Aorta (tissue), 5 donors: Measurements from ENCODE around the gene HMOX2. TPM values are rescaled to one million over a fixed set of nuclear protein-coding genes. Genes with fewer than 3 reads are reported as not detected.
A peak's percentile ranks its signal among the peaks of the same experiment; 100 is the strongest.

Experiments used
- ATAC-seq: fragments of 200-7000 bp; cut with Tn5 transposase; one replicate; pipeline ENCODE4 v1.9.1; 2022; ENCODE audit warnings: moderate library complexity; ENCODE audit not compliant: low FRiP score
- DNase-seq, 2 donors: peaks; one replicate each; pipeline ENCODE4 v3.0.0-alpha.2; 2020
- H3K27ac ChIP-seq, 2 donors: one replicate each; pipeline ENCODE4 v1.5.1; 2013; ENCODE audit warnings: low read length in 2 of 2, mild to moderate bottlenecking in 2 of 2, moderate library complexity in 2 of 2, control low read depth in 1 of 2, inconsistent platforms in 1 of 2, low read depth in 1 of 2
- H3K27me3 ChIP-seq, 2 donors: one replicate each; pipeline ENCODE4 v1.6.1; 2013; ENCODE audit warnings: control low read depth in 1 of 2, low read length in 1 of 2, mild to moderate bottlenecking in 1 of 2, moderate library complexity in 1 of 2; ENCODE audit not compliant: insufficient read depth in 2 of 2, control insufficient read depth in 1 of 2
- H3K36me3 ChIP-seq, 2 donors: one replicate each; pipeline ENCODE4 v1.6.1; 2013; ENCODE audit warnings: control low read depth in 1 of 2, low read length in 1 of 2, mild to moderate bottlenecking in 1 of 2; ENCODE audit not compliant: insufficient read depth in 2 of 2, control insufficient read depth in 1 of 2
- H3K4me1 ChIP-seq, 2 donors: one replicate each; pipeline ENCODE4 v1.6.1; 2013; ENCODE audit warnings: low read length in 2 of 2, control low read depth in 1 of 2, mild to moderate bottlenecking in 1 of 2, moderate library complexity in 1 of 2; ENCODE audit not compliant: insufficient read depth in 2 of 2, control insufficient read depth in 1 of 2
- H3K4me3 ChIP-seq, 2 donors: one replicate each; pipeline ENCODE4 v1.5.1; 2013; ENCODE audit warnings: low read length in 2 of 2, control low read depth in 1 of 2, mild to moderate bottlenecking in 1 of 2
- H3K9me3 ChIP-seq: one replicate; pipeline ENCODE4 v1.6.1; 2013; ENCODE audit warnings: mild to moderate bottlenecking, low read length; ENCODE audit not compliant: control insufficient read depth
- WGBS, 2 donors: extraction: QIAGEN DNeasy Blood & Tissue Kit; methylation state at CpG; one replicate each; pipeline ENCODE4 v1.1.7; 2013; 5-methylcytosine and 5-hydroxymethylcytosine counted together
- intact Hi-C, 2 donors: fragments of 100-400 bp; cut with DNase I; formaldehyde crosslinking; loops; one replicate each; pipeline versions ENCODE4 v1.14.2 to v1.15.0; 2022
- polyA plus RNA-seq, 2 donors: library from polyadenylated mRNA; stranded (reverse); fragments of 200-250 nt; gene quantifications; one replicate each; pipeline ENCODE4 v1.2.3, GENCODE V29; 2013
- total RNA-seq, 2 donors: library from RNA; stranded (reverse); fragmentation: NEBNext Ultra II Directional; extraction: Animal tissue kit (Norgen Biotek cat#: 25700); gene quantifications; one replicate each; pipeline ENCODE4 v1.2.1, GENCODE V29; 2021
- donor health status: healthy with polysubstance abuse.
- donor health status: Bipolar disorder and iron deficiency.
- donor health status: DM: no; HTN: no; CAD: no.
- donor health status: DM: no; HTN: no; CAD: no.
- donor health status: DM: yes; HTN: yes; CAD: no.

HMOX2 gene
- total and polyA plus RNA-seq, 4 donors: 24.3 to 33.6 (median 26.8) TPM

DNA sequence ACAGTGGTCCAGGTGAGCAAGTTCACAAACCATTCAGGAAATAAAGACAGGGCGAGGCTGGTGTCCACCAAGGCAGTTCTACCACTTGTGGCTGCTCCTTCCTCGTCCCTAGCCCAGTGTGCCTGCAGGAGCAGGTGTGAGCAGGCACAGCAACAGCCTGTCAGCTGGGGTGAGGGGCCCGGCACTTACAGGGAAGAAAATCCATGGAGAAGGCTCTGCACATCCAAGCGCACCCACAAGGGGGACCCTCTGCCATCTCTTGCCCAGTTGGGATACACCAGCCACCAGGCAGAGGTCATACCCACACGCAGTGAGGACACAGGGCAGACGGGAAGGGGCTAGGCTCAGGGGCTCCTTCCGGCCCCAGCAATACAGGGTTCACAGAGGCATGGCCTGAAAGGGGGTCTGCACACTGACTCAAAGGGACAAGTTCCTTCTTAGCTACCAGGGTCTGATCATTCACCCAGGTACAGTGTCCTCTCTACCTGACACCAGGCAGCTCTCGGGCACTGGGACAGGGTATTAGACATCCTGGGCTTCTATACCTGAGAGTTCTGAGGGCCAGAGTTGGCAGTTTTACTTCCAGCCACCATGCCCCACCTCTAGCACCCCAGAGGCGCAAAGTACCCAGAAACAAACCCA is 35.4 kb downstream of the HMOX2 start:
- ATAC-seq: no peak
- H3K27me3 ChIP-seq: no peaks in the 10 kb centered on the region
- no peaks in the 10 kb centered on the region for H3K9me3 ChIP-seq
- H3K27ac ChIP-seq: no peak overlapping the region
- peaks cover 0 to 4% of the 10 kb centered on the region in 2 donors for H3K36me3 ChIP-seq
- no peaks in the 10 kb centered on the region for H3K4me1 ChIP-seq
- 60 to 65% methylated on average over 9 of the region's 9 CpGs for WGBS, 2 donors
- DNase-seq: peak; percentile 51 to 77
- intact Hi-C loops: no loop called here
- H3K4me3 ChIP-seq: no peak overlapping the region

DNA sequence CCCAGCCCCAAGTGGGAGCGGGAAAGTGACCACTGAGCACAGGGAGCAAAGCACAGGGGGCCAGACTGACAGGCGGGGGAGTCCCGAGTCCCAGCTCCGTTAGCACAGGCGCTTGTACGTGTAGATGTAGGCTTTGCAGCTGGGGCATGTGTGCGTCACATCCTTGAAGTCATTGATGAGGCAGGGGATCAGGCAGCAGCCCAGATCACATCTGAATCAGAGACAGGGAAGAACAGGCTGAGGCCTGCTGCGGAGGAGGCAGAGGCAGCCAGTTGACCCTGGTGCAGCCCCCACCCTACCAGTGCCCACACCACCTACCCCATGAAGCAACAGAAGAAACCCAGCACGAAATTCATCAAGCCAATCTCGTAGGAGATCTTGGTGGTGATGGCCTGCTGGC is 36.3 kb downstream of the HMOX2 start:
- H3K4me1 ChIP-seq: no peaks in the 10 kb centered on the region
- H3K27ac ChIP-seq: no peak overlapping the region
- no peaks in the 10 kb centered on the region for H3K9me3 ChIP-seq
- ATAC-seq (no peak), DNase-seq (peak; percentile 29 to 59)
- H3K4me3 ChIP-seq: no peak overlapping the region
- no peaks in the 10 kb centered on the region for H3K27me3 ChIP-seq
- H3K36me3 ChIP-seq: peaks cover 0 to 4% of the 10 kb centered on the region in 2 donors
- intact Hi-C loops: no loop called here
- WGBS, 2 donors: 88 to 91% methylated on average over 10 of the region's 10 CpGs

DNA sequence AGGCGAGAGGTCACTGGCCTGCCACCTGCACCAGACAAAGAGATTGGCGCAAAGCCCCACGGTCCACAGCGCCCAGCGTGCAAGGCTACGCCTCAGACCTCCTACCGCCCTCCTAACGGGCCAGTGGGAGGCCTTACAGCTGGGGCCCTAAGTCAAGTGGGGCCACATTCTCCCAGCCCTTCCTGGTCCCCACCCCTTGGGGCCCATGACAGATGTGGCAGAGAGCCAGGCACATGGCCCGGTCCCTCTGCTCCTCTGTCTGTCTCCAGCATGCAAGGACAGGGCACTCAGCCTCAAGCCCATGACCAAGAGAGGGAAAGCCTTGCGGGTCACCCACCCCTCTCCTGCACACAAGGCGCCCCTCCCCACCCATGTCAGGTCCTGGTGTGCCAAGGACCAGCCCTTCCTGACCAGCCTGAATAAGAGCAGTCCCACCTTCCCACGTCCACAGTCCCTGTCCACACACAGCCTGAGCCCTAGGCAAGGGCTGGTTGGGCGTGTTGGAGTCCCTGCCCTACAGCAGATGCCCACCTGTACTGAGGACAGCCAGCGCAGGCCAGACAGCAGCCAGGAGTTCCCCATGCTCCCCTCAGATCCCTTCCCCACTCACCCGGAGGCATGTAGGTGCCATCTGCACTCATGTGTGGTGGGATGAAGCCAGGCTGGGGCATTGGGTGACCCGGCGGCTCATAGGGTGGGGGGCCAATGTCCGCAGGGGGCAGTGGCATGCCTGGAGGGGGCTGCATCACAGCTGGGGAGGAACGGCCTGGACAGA is 37.1 kb downstream of the HMOX2 start:
- Histone ChIP-seq H3K27me3 (no peaks in the 10 kb centered on the region), H3K4me3 (no peak overlapping the region), H3K36me3 (peaks cover 0 to 3% of the 10 kb centered on the region in 2 donors), H3K4me1 (no peaks in the 10 kb centered on the region), H3K27ac (no peak overlapping the region), H3K9me3 (no peaks in the 10 kb centered on the region)
- 79 to 86% methylated on average over 19 of the region's 19 CpGs for WGBS, 2 donors
- ATAC-seq: no peak
- intact Hi-C loops: no loop called here
- DNase-seq: peak in 1 of 2 donors; percentile 44

DNA sequence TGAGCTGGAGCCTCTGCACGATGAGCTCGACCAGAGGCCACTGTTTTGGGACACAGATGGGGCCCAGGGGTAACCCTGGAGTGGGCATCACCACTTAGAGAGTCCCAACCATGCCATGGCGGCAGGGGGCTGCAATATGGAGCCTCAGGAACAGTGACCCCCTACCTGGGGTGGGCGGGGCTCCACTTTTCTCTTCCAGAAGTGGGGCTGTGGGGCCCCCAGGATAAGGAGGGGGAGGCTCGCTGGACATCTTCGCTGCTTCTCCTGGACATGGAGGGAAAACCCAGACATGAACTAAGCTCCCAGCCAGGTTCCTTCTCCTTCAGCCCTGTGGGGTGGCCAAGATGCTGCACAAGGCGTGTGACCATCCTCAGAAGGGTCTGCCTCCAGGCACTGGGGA is 37.7 kb downstream of the HMOX2 start:
- intact Hi-C loops: no loop called here
- Histone ChIP-seq H3K4me1 (no peaks in the 10 kb centered on the region), H3K4me3 (no peak overlapping the region), H3K27ac (no peak overlapping the region), H3K9me3 (no peaks in the 10 kb centered on the region), H3K36me3 (peaks cover 0 to 3% of the 10 kb centered on the region in 2 donors), H3K27me3 (no peaks in the 10 kb centered on the region)
- ATAC-seq (no peak), DNase-seq (peak in 1 of 2 donors; percentile 30)
- 91 to 92% methylated on average over 7 of the region's 7 CpGs for WGBS, 2 donors

DNA sequence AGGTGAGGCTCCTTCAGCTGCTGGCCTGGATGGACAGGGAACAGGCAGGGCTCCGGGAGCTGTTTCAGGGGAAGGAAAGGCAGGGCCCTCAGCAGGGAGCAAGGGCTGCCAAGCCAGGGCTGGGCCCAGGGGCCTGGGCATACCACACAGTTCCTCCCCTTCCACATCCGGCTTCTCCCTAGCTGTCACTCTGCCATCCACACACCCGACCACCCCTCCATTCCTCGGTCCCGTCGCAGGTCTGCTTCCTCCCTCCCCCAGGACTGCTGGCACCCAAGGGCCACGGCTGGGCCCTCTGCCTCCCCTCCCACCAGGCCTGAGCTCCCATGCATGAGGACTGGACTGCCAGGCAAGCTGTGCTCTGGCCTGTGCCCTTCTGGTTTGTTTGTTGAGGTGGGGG is 38.4 kb downstream of the HMOX2 start:
- 18 to 26% methylated on average over 7 of the region's 7 CpGs for WGBS, 2 donors
- H3K4me1 ChIP-seq: no peaks in the 10 kb centered on the region
- peak overlapping the region in 1 of 2 donors; percentile 2 for H3K27ac ChIP-seq
- H3K4me3 ChIP-seq: no peak overlapping the region
- intact Hi-C loops: no loop called here
- H3K36me3 ChIP-seq: peaks cover 0 to 3% of the 10 kb centered on the region in 2 donors
- H3K9me3 ChIP-seq: no peaks in the 10 kb centered on the region
- H3K27me3 ChIP-seq: no peaks in the 10 kb centered on the region
- ATAC-seq: no peak
- DNase-seq: peak in 1 of 2 donors; percentile 49

DNA sequence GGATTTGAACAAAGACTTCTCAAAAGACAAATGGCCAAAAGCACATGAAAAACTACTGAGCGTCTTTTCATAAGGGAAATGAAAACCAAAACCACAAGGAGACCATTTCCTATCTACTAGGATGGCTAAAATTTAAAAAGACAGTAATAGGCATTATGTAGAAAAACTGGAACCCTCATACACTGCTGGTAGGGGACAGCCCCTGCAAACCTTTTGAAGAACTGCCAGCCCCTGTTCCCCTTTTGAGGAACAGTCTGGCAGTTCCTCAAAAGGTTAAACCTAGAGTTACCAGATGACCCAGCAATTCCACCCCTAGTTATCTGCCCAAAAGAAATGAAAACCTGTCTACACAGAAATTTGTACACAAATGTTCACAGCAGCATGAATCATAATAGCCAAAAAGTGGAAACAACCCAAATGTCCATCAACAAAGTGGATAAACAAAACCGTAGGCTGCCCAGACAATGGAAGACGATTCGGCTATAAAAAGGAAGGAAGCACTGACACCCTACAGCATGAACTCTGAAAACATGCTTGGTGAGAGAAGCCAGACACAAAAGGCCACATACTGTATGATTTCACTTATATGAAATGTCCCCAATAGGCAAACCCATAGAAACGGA is 39.5 kb downstream of the HMOX2 start:
- ATAC-seq (no peak), DNase-seq (no peak)
- no peaks in the 10 kb centered on the region for H3K27me3 ChIP-seq
- H3K4me3 ChIP-seq: no peak overlapping the region
- H3K36me3 ChIP-seq: no peaks in the 10 kb centered on the region
- no peaks in the 10 kb centered on the region for H3K4me1 ChIP-seq
- no peak overlapping the region for H3K27ac ChIP-seq
- intact Hi-C loops: no loop called here
- 46 to 53% methylated on average over 5 of the region's 5 CpGs for WGBS, 2 donors
- H3K9me3 ChIP-seq: no peaks in the 10 kb centered on the region

DNA sequence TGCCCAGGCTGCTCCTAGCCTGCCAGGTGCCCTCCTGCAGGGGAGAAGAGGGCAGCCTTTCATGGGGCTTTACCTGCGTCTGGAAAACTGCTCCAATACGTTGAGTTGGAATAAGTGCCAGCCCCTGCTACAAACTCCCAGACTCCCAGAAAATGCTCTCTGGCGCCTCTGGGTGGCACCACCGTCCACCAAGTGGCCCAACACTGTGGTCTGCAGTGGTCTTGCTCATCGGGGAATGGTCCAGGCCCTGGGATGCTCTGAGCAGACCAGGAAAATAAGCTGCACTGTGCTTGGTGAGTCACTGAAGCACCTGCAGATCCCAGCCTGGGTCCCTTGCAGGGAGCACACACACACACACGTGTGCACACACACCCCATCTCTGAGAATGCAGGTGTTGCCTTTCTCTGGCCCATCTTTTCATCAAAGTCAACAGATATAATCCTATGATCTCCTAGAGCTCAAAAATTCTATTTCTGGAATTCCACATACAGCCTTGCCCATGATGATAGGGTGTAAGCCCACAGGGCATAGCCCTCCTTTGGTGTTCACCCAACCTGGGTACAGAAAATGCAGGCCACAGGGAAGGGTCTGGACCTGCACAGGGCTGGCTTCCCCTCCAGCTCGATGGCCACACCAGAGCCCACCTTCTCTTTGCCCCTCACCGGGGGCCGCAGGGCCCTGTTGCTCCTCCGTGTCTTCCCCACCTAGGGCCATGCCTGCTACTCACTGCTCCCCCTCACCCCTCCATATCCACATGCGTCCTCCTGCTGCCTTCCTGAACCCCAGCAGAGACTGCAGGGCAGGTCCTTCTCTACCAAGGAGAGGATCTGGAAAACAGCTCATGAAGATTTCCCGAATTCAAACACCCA is 41.8 kb downstream of the HMOX2 start:
- intact Hi-C loops: no loop called here
- Histone ChIP-seq H3K4me3 (no peak overlapping the region), H3K9me3 (no peaks in the 10 kb centered on the region), H3K27ac (no peak overlapping the region), H3K36me3 (no peaks in the 10 kb centered on the region), H3K27me3 (no peaks in the 10 kb centered on the region), H3K4me1 (no peaks in the 10 kb centered on the region)
- ATAC-seq (no peak), DNase-seq (peak; percentile 36 to 69)
- 63% methylated on average over 12 of the region's 12 CpGs for WGBS, 2 donors

DNA sequence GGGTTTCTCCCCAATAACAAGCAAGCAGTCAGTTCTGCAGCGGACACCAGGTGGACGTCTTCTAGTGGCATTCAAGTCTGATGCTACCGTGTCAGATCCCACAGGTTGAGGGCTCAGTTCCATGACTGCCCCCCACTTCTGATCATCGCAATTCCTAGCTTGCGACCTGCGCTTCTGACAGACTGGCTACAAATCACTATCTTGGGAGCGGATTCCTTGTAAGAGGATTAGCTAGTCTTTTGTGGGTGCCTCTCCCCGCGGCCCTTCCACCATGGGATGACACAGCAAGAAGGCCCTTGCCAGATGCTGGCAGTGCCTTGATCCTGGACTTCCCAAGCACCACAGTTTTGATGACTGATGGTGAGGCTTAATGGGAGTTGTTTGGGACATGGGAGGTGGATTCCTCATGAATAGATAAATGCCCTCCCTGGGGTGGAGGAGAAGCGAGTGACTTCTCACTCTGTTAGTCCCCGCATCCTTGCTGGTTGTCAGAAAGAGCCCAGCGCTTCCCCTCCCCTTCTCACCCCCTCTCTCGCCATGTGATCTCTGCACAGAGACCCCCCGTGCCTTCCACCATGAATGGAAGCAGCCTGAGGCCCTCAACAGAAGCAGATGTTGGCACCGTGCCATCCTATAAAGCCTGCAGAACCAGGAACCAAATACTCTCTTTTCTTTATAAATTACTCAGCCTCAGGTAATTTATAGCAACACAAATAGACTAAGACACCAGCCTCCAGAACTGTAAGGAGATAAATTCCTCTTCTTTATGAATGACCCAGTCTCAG is 43.3 kb downstream of the HMOX2 start:
- intact Hi-C loops: no loop called here
- H3K4me3 ChIP-seq: no peak overlapping the region
- H3K27me3 ChIP-seq: no peaks in the 10 kb centered on the region
- H3K36me3 ChIP-seq: no peaks in the 10 kb centered on the region
- no peak overlapping the region for H3K27ac ChIP-seq
- no peaks in the 10 kb centered on the region for H3K9me3 ChIP-seq
- no peak for ATAC-seq
- DNase-seq: peak; percentile 35 to 53
- WGBS, 2 donors: 89 to 90% methylated on average over 15 of the region's 15 CpGs
- H3K4me1 ChIP-seq: no peaks in the 10 kb centered on the region
